Measurements from ENCODE around the gene SEC14L1. TPM values are rescaled to one million over a fixed set of nuclear protein-coding genes. Genes with fewer than 3 reads are reported as not detected.

The SEC14L1 gene
- total RNA-seq, 1 donor from 2014 or later, result 44.3 TPM

DNA sequence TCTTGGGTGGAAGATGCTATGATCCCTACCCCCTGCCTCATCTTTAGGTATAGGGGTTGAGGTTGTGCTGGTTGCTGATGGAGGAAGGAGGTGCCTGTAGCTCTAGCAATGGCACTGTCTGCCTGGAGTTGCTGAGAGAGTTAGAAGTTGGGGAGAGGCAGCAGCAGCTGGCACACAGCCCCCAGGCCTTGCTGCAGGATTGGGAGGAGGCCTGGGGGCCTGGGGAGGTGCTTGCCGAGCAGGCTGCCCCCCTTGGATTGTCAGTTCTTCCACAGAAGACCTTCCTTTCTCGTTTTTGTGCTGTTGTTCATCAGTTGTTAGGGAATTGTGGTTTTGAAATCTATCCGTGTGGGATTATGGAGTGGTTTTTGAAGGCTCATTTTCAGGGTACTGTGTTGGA, 52.9 kb downstream of the SEC14L1 start:
- no peak overlapping the region for H3K4me3 ChIP-seq (ENCODE audit: low read depth, low read length)
- TF ChIP-seq, protein P1, sequence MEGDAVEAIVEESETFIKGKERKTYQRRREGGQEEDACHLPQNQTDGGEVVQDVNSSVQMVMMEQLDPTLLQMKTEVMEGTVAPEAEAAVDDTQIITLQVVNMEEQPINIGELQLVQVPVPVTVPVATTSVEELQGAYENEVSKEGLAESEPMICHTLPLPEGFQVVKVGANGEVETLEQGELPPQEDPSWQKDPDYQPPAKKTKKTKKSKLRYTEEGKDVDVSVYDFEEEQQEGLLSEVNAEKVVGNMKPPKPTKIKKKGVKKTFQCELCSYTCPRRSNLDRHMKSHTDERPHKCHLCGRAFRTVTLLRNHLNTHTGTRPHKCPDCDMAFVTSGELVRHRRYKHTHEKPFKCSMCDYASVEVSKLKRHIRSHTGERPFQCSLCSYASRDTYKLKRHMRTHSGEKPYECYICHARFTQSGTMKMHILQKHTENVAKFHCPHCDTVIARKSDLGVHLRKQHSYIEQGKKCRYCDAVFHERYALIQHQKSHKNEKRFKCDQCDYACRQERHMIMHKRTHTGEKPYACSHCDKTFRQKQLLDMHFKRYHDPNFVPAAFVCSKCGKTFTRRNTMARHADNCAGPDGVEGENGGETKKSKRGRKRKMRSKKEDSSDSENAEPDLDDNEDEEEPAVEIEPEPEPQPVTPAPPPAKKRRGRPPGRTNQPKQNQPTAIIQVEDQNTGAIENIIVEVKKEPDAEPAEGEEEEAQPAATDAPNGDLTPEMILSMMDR (conservative IDR thresholded peaks at IDR 0.05; ENCODE audit: low read depth, low read length), result no peak
- no peak for DNase-seq (ENCODE audit: low read depth)

DNA sequence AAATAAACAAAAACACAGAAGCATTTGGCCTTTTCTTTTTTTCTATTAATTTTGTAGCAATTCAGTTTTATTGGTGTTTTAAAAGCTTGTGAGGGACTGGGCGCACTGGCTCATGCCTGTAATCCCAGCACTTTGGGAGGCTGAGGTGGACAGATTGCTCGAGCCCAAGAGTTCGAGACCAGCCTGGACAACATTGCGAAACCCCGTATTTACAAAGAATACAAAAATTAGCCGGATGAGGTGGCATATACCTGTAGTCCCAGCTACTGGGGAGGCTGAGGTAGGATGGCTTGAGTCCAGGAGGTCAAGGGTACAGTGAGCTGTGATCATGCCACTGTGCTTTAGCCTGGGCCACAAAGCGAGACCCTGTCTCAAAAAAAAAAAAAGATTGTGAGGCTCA, 53.4 kb downstream of the SEC14L1 start:
- no peak for DNase-seq (ENCODE audit: low read depth)
- TF ChIP-seq, protein P1 (conservative IDR thresholded peaks at IDR 0.05; ENCODE audit: low read depth, low read length), result no peak

DNA sequence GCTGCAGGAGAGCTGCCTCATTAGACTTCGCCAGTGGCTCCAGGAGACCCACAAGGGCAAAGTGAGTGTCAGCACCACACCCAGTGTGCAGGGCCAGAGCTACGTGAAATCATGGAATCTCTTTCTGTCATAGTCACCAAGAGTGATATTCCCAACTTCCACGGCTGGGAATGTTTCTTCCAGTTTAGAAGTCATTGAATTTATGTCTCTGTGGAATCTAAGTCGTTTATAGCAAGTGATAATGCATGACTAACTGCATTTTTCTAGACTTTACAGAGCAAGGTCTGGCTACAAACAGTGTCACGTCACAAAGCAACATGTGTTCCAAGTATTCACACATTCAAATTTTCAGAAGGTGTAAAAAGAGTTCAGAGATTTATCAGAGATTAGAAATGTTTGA, 55.5 kb downstream of the SEC14L1 start:
- TF ChIP-seq, protein P1 (conservative IDR thresholded peaks at IDR 0.05; ENCODE audit: low read depth, low read length), result no peak
- H3K4me3 ChIP-seq (ENCODE audit: low read depth, low read length), result no peak overlapping the region
- DNase-seq (ENCODE audit: low read depth), result no peak

More for the DNA sequence above, 53.4 kb downstream of the SEC14L1 start:
- no peak overlapping the region for H3K4me3 ChIP-seq (ENCODE audit: low read depth, low read length)

DNA sequence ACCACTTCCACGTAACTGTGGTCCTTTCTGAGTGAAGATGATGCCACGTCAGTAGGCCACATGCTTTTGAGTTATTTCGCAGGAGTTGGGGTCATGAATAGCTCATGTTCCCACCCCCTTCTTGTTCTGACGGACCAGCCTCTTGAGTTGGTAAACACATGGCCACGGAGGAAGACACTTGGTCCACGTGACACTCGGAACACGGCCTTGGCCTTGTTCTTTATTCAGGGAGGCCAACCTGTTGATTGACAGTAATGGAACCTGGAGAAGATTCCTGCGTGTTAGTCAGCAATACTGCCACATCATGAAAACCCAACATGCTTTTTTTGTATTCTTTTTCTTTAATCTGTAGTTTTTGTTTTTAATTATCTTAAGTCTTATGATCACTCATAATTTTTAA, 56.3 kb downstream of the SEC14L1 start:
- TF ChIP-seq, protein P1 (conservative IDR thresholded peaks at IDR 0.05; ENCODE audit: low read depth, low read length), result no peak
- no peak for DNase-seq (ENCODE audit: low read depth)
- H3K4me3 ChIP-seq (ENCODE audit: low read depth, low read length), result no peak overlapping the region

DNA sequence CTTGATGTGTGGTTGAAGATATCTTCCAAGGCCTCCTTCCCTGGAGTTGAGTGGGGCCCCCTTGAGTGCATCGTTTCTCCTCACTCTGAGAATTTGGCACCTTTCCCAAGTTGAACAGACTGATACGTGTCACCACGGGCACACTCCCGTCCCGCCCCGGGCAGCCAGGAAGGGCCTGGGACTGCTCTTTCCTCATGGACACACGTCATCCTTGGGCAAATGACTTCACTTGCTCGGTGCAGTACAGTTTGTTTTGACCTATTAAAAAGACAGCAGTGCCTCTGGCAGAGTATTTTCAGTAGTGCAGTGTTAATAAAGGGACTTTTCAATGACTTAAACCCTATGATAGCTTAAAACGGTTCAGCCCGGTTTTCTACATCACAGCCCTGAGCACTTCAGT, 59.9 kb downstream of the SEC14L1 start:
- no peak overlapping the region for H3K4me3 ChIP-seq (ENCODE audit: low read depth, low read length)
- TF ChIP-seq, protein P1 (conservative IDR thresholded peaks at IDR 0.05; ENCODE audit: low read depth, low read length), result no peak
- no peak for DNase-seq (ENCODE audit: low read depth)

DNA sequence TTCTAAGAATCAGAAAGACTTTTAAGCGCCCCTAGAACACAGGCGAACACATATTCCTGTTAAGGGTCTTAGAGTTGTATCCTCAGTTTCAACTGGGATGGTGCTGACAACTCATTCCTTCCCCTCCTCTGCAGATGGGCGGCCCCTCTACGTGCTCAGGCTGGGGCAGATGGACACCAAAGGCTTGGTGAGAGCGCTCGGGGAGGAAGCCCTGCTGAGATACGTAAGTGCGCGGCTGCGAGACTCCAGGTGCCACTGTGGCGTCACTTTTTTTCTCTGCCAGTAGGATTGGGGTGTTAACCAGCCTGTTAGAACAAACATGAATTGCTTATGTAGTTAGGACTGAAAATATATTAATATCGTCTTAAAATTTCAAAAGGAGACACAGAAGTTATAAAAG, 62.7 kb downstream of the SEC14L1 start:
- DNase-seq (ENCODE audit: low read depth), result no peak
- TF ChIP-seq, protein P1 (conservative IDR thresholded peaks at IDR 0.05; ENCODE audit: low read depth, low read length), result no peak
- H3K4me3 ChIP-seq (ENCODE audit: low read depth, low read length), result no peak overlapping the region

DNA sequence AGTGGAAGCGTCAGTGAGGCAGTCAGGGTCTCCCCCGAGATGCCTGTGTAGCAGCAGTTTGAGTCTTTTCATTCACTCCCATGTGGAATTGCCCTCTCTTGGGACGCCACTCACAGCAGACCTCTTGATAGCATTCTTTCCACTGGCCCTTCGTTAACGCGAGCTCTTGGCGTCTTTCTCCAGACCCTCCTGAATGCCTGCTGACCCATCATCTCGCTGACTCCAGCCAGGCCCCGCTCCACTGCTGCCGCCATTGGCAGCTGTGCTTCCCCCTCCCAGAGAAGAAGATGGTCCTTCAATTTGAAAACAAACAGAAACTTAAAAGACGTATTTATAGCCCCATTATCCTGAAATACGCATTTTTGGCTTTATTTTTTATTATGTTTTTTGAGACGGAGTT, 63.1 kb downstream of the SEC14L1 start:
- no peak for DNase-seq (ENCODE audit: low read depth)
- no peak overlapping the region for H3K4me3 ChIP-seq (ENCODE audit: low read depth, low read length)
- TF ChIP-seq, protein P1 (conservative IDR thresholded peaks at IDR 0.05; ENCODE audit: low read depth, low read length), result no peak
